Spleen (tissue), 13 donors: ENCODE measurements around the gene SSH2. TPM values are rescaled to one million over a fixed set of nuclear protein-coding genes. Genes with fewer than 3 reads are reported as not detected.

Experiments
- DNase-seq: peaks from one replicate; pipeline ENCODE4 v3.0.0-alpha.2; 2020
- H3K27ac ChIP-seq, 8 donors: fragments of 200-600 bp; sonication (generic) in 7 of 8; 1 replicate in 4 of 8; 2 replicates in 4 of 8; pipeline versions ENCODE4 v1.5.0 to v1.8.0; 2016 to 2021; ENCODE audit warnings: inconsistent platforms in 4 of 8, mild to moderate bottlenecking in 4 of 8, moderate library complexity in 1 of 8
- H3K27me3 ChIP-seq, 7 donors: fragments of 200-600 bp; sonication (generic) in 6 of 7; replicated peaks in 1 of 7; 1 replicate in 4 of 7; 2 replicates in 3 of 7; pipeline versions ENCODE4 v1.5.0 to v1.8.0; 2016 to 2021; ENCODE audit warnings: inconsistent platforms in 3 of 7, mild to moderate bottlenecking in 1 of 7
- H3K36me3 ChIP-seq, 6 donors: fragments of 200-600 bp; sonication (generic) in 5 of 6; 1 replicate in 4 of 6; 2 replicates in 2 of 6; pipeline versions ENCODE4 v1.5.0 to v1.8.0; 2016 to 2021; ENCODE audit warnings: inconsistent platforms in 2 of 6
- H3K4me1 ChIP-seq, 6 donors: fragments of 200-600 bp; sonication (generic) in 5 of 6; 1 replicate in 3 of 6; 2 replicates in 3 of 6; pipeline versions ENCODE4 v1.5.0 to v1.8.0; 2016 to 2021; ENCODE audit warnings: inconsistent platforms in 3 of 6
- H3K4me3 ChIP-seq, 8 donors: fragments of 200-600 bp; sonication (generic) in 7 of 8; 1 replicate in 4 of 8; 2 replicates in 4 of 8; pipeline versions ENCODE4 v1.5.0 to v1.8.0; 2016 to 2021; ENCODE audit warnings: inconsistent platforms in 4 of 8, mild to moderate bottlenecking in 4 of 8, moderate library complexity in 2 of 8
- H3K9me3 ChIP-seq, 8 donors: fragments of 200-600 bp; sonication (generic) in 7 of 8; 1 replicate in 4 of 8; 2 replicates in 4 of 8; pipeline versions ENCODE4 v1.5.0 to v1.8.0; 2016 to 2021; ENCODE audit warnings: inconsistent platforms in 4 of 8
- POLR2A ChIP-seq, 3 donors: fragments of 450-650 bp; IDR thresholded peaks; one replicate each; pipeline ENCODE4 v1.5.1; 2017; ENCODE audit warnings: antibody characterized with exemption in 3 of 3, mild to moderate bottlenecking in 1 of 3
- POLR2AphosphoS5 ChIP-seq, 3 donors: sonication (generic); formaldehyde crosslinking; IDR thresholded peaks; one replicate each; pipeline ENCODE4 v1.5.1; 2017; ENCODE audit warnings: antibody characterized with exemption in 3 of 3
- WGBS, 5 donors: extraction: QIAGEN DNeasy Blood & Tissue Kit in 3 of 5; methylation state at CpG; one replicate each; pipeline versions ENCODE4 v1.1.5 to v1.1.7; 2013 to 2018; 5-methylcytosine and 5-hydroxymethylcytosine counted together
- intact Hi-C: fragments of 100-400 bp; cut with DNase I; formaldehyde crosslinking; loops from one replicate; pipeline ENCODE4 v1.15.0; 2023; ENCODE audit warnings: low total_unique reads
- long read RNA-seq, 2 donors: transcript quantifications; one replicate each; lab custom pipeline, GENCODE V29; 2026
- polyA plus RNA-seq, 3 donors: library from polyadenylated mRNA; stranded (reverse); fragments of 200-250 nt; gene quantifications; one replicate each; pipeline ENCODE4 v1.2.1, GENCODE V29; 2013
- total RNA-seq, 7 donors: library from RNA; depleted of rRNA in 3 of 7; stranded (reverse); fragments of >200 nt in 3 of 7; fragmentation: NEBNext Ultra II Directional in 4 of 7; extraction: Animal tissue kit (Norgen Biotek cat#: 25700) in 4 of 7; gene quantifications; one replicate each; pipeline versions ENCODE4 v1.1.0 to v1.2.1, GENCODE V29; 2016 to 2021
- TF ChIP-seq, protein P1 (sequence below), 11 experiments: fragments of 200-600 bp in 7 of 11; fragments of 450-650 bp in 4 of 11; sonication (generic) in 4 of 11; IDR thresholded peaks in 8 of 11; conservative IDR thresholded peaks in 3 of 11; 1 replicate in 7 of 11; 2 replicates in 4 of 11; pipeline versions ENCODE4 v1.4.0 to v1.8.0; 2016 to 2021; ENCODE audit warnings: antibody characterized with exemption in 11 of 11, inconsistent platforms in 4 of 11, mild to moderate bottlenecking in 1 of 11
- donor health status: healthy with polysubstance abuse.
- donor health status: DM: no; HTN: no; CAD: no; lungs with moderate emphysema.
- donor health status: DM: no; HTN: no; CAD: no.
- donor health status: Bipolar disorder and iron deficiency.
- donor health status: healthy.
- donor health status: DM: no; HTN: no; CAD: no.
- donor health status: DM: yes; HTN: yes; CAD: no.

SSH2 gene, protein sequence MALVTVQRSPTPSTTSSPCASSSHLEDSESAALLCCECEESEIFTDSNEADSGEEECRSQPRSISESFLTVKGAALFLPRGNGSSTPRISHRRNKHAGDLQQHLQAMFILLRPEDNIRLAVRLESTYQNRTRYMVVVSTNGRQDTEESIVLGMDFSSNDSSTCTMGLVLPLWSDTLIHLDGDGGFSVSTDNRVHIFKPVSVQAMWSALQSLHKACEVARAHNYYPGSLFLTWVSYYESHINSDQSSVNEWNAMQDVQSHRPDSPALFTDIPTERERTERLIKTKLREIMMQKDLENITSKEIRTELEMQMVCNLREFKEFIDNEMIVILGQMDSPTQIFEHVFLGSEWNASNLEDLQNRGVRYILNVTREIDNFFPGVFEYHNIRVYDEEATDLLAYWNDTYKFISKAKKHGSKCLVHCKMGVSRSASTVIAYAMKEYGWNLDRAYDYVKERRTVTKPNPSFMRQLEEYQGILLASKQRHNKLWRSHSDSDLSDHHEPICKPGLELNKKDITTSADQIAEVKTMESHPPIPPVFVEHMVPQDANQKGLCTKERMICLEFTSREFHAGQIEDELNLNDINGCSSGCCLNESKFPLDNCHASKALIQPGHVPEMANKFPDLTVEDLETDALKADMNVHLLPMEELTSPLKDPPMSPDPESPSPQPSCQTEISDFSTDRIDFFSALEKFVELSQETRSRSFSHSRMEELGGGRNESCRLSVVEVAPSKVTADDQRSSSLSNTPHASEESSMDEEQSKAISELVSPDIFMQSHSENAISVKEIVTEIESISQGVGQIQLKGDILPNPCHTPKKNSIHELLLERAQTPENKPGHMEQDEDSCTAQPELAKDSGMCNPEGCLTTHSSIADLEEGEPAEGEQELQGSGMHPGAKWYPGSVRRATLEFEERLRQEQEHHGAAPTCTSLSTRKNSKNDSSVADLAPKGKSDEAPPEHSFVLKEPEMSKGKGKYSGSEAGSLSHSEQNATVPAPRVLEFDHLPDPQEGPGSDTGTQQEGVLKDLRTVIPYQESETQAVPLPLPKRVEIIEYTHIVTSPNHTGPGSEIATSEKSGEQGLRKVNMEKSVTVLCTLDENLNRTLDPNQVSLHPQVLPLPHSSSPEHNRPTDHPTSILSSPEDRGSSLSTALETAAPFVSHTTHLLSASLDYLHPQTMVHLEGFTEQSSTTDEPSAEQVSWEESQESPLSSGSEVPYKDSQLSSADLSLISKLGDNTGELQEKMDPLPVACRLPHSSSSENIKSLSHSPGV (N-terminal part only)
- total RNA-seq, result 100 to 1,000 TPM in 6 of 7 donors, 10 to 100 TPM in 1; 84.6 to 182 (median 125) TPM
- polyA plus RNA-seq, result 10 to 100 TPM; 15.9 to 20.2 (median 19.3) TPM
- long read RNA-seq, donor 1, partial matches to known transcripts, result 0 of 1 reads
- long read RNA-seq, donor 1, other reads (novel, unspliced or antisense), result 0 of 1 reads
- long read RNA-seq, donor 2, partial matches to known transcripts, result 0 of 2 reads
- long read RNA-seq, donor 2, other reads (novel, unspliced or antisense), result 0 of 2 reads

DNA sequence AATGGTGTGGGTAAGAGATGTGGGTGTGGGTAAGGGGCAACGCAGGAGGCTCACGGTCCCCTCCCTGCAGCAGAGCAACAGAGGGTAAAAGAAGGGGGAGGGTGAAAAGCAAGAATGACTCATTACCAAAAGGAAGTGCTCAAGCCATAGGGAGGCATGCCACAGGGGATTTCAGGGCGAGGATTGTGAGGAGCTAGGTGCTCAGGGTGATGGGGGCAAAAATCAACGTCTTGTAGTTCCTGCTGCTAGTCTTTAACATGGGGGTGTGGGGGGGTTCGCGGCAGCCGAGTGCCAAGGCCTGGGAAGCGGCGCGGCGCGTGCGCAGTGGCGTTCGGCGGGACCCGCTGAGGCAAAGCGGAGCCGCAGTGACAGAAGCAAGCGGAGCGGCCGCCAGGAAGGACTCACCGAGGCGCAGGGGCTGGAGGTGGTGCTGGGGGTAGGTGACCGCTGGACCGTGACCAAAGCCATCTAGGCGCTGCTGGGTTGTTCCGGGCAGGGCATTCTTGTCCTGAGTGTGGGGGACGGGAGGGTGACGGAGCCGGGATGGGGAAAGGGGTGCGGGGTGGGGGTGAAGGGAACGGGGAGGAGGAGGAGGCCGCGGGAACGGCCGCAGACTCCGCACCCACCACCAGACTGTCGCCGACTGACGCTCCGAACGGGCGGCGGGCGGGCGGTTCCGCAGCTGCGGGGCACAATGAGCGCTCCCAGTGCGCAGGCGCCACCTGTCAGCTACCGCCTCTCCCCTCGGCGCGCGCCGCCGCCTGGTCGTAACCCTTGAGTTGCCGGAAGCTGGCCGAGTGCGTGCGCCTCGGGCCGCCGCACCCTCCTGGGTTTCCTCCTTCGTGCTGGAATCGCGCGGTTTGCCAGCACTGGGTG lies at the start of gene SSH2:
TSS of gene SSH2 (minus strand) at position 696 of the 876 bp plus-strand sequence. CDS start at position 468, 228 bp downstream.
- Histone ChIP-seq H3K9me3 (no peaks in the 10 kb centered on the region), H3K27ac (peak within 1 kb of the TSS; percentile 58 to 97 (median 92)), H3K36me3 (no peaks in the 10 kb centered on the region), H3K4me3 (peak within 1 kb of the TSS; percentile 80 to 94 (median 87)), H3K4me1 (peaks cover 26 to 66% (median 48%) of the 10 kb centered on the region in 6 donors), H3K27me3 (no peaks in the 10 kb centered on the region)
- DNase-seq, result peak; percentile 97
- 0 to 1% (median 0%) methylated on average over 14 to 71 of the region's 71 CpGs for WGBS, 5 donors
- intact Hi-C loops, result loop anchor here (2.0 kb wide), 1 partner anchor 121 kb away; no protein-coding TSS in a partner anchor
- TF ChIP-seq, protein P1, sequence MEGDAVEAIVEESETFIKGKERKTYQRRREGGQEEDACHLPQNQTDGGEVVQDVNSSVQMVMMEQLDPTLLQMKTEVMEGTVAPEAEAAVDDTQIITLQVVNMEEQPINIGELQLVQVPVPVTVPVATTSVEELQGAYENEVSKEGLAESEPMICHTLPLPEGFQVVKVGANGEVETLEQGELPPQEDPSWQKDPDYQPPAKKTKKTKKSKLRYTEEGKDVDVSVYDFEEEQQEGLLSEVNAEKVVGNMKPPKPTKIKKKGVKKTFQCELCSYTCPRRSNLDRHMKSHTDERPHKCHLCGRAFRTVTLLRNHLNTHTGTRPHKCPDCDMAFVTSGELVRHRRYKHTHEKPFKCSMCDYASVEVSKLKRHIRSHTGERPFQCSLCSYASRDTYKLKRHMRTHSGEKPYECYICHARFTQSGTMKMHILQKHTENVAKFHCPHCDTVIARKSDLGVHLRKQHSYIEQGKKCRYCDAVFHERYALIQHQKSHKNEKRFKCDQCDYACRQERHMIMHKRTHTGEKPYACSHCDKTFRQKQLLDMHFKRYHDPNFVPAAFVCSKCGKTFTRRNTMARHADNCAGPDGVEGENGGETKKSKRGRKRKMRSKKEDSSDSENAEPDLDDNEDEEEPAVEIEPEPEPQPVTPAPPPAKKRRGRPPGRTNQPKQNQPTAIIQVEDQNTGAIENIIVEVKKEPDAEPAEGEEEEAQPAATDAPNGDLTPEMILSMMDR (IDR thresholded peaks at IDR 0.05 in 8 of 11, conservative IDR thresholded peaks at IDR 0.05 in 3 of 11), result peak in 1 of 11 experiments; percentile 31
- TF ChIP-seq POLR2A (IDR thresholded peaks at IDR 0.05) (no peak), POLR2AphosphoS5 (IDR thresholded peaks at IDR 0.05) (peak; percentile 84 to 92 (median 91))

DNA sequence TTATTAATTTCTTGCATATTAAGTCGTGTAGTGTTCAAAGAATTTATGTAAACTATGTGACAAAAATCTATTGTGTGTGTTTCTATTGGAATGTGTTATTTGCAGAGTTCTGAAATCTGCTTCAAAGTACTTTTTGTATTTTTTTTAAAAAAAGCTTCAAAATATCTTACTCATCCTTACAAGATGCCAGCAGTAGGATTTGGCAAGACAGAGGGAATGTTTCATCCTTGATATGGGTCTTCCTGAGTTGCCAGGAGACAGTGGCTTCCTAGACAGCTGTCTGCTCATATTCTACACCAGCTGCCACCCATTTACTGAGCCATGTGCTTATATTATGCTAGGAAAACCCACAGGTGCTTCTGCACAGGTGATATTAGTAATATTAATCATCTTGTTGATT lies 47.8 kb upstream of the SSH2 start:
- Histone ChIP-seq H3K36me3 (no peaks in the 10 kb centered on the region), H3K4me3 (no peak overlapping the region), H3K9me3 (no peaks in the 10 kb centered on the region), H3K27ac (no peak overlapping the region), H3K4me1 (no peaks in the 10 kb centered on the region), H3K27me3 (no peaks in the 10 kb centered on the region)
- WGBS, 5 donors, result 67 to 85% (median 71%) methylated on average over 1 of the region's 1 CpG
- TF ChIP-seq, protein P1 (IDR thresholded peaks at IDR 0.05 in 8 of 11, conservative IDR thresholded peaks at IDR 0.05 in 3 of 11), result no peak
- TF ChIP-seq POLR2AphosphoS5 (IDR thresholded peaks at IDR 0.05) (no peak), POLR2A (IDR thresholded peaks at IDR 0.05) (no peak)
- no peak for DNase-seq
- intact Hi-C loops, result no loop called here

GRCh38 chr17:29973005-29973404 lies 43.0 kb upstream of the SSH2 start:
- Histone ChIP-seq H3K36me3 (no peaks in the 10 kb centered on the region), H3K9me3 (no peaks in the 10 kb centered on the region), H3K4me3 (no peak overlapping the region), H3K4me1 (no peaks in the 10 kb centered on the region), H3K27ac (no peak overlapping the region), H3K27me3 (no peaks in the 10 kb centered on the region)
- no peak for DNase-seq
- WGBS, 5 donors, result 94 to 99% (median 97%) methylated on average over 3 of the region's 3 CpGs
- intact Hi-C loops, result no loop called here
- TF ChIP-seq, protein P1 (IDR thresholded peaks at IDR 0.05 in 8 of 11, conservative IDR thresholded peaks at IDR 0.05 in 3 of 11), result no peak
- TF ChIP-seq POLR2A (IDR thresholded peaks at IDR 0.05), result no peak
- TF ChIP-seq POLR2AphosphoS5 (IDR thresholded peaks at IDR 0.05), result no peak
